Prostate gland (tissue), 2 donors: ENCODE measurements around the gene SLC4A2.

Source experiments
- CTCF ChIP-seq, 4 experiments: fragments of 200-600 bp in 2 of 4; fragments of 450-650 bp in 2 of 4; sonication (generic) in 2 of 4; IDR thresholded peaks; 1 replicate in 3 of 4; 2 replicates in 1 of 4; pipeline ENCODE4 v1.5.1; 2016 to 2019; ENCODE audit warnings: antibody characterized with exemption in 4 of 4, mild to moderate bottlenecking in 2 of 4, moderate library complexity in 2 of 4
- POLR2A ChIP-seq: fragments of 450-650 bp; IDR thresholded peaks from one replicate; pipeline ENCODE4 v1.6.1; 2016; ENCODE audit warnings: antibody characterized with exemption, mild to moderate bottlenecking

GRCh38 chr7:151012911-151013347 lies 46.5 kb upstream of the SLC4A2 start:
- no peak for TF ChIP-seq POLR2A
- TF ChIP-seq CTCF (IDR thresholded peaks at IDR 0.05) = peak in 2 of 4 experiments; percentile 29 to 54
